ENCODE results near the gene MEF2D. TPM values are rescaled to one million over a fixed set of nuclear protein-coding genes. Genes with fewer than 3 reads are reported as not detected.
A peak's percentile ranks its signal among the peaks of the same experiment; 100 is the strongest.

The MEF2D gene
- total RNA-seq, 1 donor from 2014 or later = 59.2 TPM

DNA sequence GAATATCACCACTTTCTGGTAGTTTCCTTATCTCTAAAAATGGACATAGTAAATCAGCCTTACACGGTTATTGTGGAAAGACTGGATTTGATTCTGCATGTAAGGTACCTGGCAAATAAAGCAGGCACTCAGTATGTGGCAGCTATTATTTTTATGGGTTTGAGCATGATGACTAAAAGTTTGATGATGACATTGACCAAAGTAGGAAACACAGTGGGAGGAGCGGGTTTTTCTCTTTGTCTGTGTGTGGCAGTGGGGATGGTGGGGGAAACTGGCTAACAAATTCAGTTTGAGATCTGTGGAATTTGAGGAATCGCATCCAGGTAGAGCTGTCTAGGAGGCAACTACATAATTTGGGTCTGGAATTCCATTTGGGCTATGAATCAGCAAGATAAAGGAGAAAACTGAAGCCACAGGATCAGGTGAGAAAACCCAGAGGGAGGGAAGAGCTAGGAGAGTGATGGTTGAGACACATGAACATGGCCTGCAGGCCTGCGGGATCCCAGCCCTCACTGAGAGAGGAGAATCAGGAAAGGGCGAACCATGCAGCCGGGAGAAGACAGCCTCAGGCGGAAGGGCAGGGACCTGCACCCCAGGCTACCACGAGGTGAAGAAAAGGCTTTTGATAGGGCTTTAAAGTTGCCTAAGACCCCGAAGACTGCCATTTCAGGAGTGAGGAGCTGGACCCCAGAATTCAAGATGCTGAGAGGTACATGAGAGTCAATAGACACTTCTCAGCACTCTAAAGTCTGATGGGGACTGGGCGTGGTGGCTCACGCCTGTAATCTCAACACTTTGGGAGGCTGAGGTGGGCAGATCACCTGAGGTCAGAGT, 52.2 kb downstream of the MEF2D start:
- no peak for DNase-seq (ENCODE audit: low read depth)

DNA sequence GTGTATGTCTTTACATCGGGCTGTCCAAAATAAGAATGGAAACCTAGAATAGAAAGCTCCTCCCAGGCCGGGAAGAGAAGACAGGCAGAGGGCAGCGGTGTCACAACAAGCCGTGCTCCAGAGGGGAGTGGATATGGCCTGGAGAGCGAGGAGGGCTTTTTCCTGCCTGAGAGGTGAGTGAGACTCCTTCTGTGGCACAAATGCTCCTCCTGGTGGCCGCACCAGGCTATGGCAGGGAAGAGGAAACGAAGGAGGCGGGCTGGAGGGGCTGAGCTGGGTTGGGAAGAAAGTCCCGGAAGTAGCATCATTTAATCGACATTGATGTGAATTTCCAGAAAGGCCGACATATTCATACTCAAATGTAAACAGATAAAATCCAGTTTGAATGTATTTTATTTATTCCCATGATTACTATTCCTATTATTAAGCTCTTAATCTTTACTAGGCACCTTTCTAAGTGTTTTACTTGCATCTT, 54.7 kb downstream of the MEF2D start:
- peak; percentile 82 for DNase-seq (ENCODE audit: low read depth)

DNA sequence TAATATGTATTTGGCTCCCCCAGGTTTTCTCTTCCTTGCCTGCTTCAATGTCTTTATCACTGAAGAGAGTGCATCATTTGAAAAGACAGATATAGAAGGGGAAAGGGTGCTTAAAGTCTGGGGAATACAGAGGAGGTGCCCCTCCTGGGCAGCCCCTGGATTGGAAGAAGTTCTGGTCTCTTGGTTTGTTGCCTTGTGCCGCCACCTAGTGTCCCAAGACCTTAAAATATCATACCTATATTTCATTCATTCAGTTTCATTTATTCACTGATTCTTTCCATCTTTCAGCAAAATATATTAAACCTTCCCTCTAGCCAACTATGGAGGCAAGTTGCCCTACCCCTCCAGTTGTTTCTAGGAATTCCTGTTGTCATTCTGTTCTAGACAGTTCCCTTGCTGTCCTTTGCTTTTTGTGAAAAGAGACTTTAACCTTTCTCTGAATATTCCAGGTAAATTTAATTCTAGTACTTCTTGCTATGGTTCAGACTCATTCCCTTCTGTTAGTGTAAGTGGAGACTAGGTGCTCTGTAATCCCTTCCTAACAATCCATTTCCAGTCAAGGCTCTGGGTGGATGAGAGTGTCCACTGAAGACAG, 56.1 kb downstream of the MEF2D start:
- DNase-seq (ENCODE audit: low read depth) = peak; percentile 22

DNA sequence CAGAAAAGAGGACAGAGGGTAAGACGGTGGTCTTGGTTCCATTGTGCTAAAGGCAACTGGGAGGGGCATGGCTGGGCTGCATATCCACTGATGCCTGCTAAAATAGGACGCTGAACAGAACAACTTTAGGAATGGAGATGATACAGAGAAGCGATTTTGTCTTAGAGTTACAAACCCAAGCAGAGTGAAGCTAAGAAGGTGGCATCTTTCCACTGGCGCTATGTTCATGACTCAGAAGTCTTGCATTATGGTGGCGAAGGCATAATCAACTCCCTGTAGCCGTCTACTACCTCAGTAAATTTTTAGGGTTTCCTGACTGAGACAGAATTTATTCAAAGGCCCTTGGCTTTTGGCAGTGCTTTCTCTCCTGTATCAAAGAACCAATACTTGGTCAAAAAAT, 57.3 kb downstream of the MEF2D start:
- no peak for DNase-seq (ENCODE audit: low read depth)

DNA sequence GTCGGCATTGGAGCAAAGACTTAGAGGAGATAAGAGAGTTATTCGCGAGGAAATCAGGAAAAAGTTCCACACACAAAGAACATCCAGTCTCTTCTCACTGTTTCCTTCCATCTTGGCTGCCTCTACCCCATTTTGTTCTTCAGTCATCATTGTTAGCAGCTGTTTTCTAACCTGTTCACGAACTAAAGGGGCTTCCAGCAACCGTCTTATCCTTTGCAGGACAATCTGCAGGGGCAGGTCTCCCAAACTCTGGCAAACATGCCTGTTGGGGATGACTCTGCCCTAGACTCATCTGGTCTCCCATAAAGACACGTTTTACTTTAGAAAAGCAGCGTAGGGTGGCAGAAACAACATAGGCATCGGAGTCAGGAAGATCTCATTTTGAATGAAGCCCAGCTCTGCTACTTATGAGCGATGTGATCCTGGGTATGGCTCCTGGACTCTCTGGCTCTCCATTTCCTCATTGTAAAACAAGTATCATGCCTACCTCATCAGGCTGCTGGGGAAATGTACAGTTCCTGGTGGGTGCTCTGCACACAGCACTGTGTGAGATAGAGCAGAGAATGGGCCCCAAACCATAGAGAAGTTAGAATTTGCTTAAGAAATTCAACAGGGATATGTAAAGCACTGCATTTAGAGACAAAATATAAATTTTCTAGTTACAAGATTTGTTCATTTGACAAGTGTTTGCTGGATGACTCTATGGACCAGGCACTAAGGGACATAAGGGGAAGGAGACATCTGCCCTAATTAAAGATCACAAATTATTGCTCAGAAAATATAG, 59.7 kb downstream of the MEF2D start:
- no peak for DNase-seq (ENCODE audit: low read depth)

DNA sequence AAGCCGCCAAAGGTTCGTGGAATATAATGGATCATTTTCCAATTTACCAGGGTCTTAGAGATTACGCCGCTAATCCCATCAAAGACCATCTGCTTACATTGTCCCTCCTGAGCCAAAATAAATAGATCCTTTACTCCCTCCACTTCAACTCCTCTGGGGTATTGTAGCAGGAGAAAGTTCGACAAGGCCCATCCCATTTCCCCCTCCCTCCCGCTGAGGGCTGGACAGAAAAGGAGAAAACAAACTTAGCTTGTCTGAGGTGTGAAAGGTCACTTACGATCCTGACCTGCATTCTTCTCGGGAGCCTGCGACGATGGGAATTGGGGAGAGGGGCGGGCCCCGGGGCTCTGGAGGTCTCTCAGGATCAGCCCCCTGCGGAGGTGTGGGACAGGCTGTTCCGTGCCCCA, 60.8 kb downstream of the MEF2D start:
- DNase-seq (ENCODE audit: low read depth) = no peak

DNA sequence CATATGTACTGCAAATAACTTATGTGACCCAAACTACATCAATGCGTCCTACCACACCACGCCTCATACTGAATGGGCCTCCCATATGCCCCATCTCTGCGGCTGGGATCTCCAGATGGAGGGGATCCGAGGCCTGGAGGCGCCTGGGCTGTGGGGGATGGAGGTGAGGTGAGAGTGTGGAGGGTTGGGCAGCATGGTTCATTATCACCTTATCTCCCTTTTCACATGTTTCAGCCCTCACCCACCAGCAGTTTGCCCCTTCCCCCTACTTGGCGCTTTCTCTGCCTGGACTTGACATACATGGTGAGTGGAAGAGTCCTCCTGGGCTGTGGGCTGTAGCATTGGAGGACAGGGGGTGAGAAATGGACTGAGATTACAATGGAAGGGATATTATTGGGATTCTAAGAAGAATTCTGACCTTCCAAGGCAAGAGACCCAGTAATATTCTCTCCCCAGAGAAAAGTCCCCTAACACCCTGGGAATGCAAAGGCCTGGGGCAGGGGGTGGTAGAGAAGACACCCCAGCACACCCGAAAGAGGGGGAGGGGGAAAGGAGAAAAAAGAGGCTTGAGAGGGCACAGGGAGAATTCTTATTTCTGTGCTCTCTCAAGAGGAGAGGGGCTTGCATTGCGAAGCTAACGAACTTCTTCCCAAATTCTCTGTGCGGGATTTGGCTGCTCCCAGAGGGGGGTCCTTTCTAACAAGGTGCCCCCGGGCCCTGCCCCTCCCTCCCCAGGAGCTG, 61.4 kb downstream of the MEF2D start:
- DNase-seq (ENCODE audit: low read depth) = no peak

DNA sequence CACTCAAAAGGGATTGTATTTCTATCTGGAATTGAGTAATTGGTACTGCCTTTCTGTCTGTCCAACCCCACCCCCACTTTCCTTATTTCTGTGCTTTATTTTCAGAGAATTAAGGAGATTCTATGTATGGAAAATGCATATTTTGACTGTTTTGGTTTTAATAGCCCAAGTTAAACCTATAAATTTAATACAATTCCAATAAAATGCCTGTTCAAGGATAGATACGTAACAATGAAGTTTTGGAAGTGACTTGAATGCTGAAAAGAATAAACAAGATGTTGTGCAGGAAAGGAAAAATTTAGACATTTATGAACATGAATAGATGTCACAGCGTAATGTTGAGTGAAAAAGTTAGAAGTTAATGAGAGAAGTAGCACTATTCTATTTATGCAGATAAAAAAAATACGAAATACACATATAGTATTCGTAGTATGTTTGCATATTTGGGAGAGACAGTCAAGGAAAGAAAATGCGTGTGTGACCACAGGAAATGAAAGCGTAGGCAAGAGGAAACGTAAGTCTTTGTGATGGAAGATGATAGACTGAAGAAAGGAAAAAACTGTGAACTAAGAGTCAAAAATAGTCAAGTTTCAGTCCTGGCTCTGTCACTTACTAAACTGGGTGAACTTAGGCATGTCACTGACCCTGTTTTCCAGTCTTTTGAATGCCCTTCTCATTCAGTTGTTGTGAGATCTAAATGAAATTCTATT, 62.1 kb downstream of the MEF2D start:
- DNase-seq (ENCODE audit: low read depth) = no peak

DNA sequence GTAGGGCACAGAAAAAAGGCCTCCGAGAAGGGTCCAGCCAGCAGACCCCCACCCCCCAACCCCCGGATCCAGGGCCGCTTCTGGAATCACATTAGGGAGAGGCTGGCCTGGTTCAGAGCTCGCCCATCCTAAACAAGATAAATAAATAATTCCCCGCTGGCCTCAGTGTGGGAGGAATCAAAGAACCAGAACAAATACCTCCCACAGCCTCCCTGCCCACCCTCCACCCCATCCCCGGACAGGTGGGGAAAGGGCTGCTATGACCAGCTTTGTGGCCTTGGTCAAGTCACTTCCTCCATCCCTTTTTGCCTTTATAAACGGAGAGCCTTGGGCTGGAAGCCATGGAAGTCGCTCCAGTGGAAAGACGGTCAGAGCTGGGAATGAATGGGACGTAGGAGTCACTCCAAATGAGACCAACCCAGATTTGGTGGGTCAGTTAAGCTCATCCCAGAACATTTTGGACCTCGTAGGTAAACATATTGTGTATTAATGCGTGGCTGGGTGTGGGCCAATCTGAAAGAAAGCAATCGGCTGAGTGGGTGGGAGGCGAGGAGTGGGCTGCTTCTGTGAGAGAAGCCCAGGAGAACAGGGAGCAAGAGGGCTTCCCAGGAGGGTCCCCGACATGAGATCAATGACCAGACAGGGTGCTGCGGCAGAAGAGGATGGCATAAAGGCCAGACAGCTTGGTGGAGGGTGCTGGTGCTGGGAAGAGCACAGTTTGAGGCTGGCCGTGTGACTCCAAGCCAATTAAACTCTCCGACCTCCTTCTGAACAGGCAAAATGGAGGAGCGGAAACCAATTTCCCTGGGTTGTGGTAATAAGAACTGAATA, 63.3 kb downstream of the MEF2D start:
- DNase-seq (ENCODE audit: low read depth) = no peak

DNA sequence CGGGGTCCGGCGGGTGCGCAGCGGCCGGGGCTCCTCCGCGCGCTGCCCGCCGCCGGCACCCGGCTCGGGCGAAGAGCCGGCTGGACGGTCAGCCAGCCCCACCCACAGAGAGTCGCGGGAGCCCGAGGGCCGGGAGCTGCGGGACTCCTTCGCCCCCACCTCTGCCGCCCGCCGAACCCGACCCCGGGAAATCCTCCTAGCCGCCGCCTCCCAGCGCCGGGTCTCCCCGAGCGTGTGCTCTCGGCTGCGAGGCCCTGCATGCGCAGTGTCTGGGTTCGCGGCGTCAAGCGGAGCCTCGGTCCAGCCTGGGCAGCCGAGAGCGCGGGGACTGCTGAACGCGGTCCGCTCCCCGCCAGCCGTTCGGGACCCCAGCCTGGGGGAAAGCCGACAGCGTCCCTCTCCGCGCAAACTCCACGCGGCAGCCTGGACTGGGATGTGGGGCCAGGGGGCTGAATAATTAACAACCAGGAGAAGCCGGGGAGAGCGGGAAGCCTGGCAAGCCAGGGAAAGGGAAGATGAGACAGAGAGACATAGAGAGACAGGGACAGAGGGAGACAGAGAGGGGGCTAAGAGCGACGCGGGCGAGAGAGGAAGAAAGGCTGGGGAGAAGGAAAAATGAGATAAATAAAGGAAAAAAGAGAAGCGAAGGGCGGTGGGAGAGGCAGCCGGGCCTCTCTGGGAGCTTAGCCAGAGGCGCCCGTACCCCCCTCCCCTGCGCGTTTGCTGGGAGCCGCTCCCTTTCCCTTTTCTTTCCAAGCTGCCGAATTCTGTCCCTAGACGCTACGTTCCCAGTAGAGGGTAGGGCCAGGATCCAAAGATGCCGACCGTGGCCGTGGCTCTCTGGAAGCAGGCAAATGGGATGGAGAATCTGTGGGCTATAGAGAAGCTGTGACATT, 64.2 kb downstream of the MEF2D start:
- no peak for DNase-seq (ENCODE audit: low read depth)

DNA sequence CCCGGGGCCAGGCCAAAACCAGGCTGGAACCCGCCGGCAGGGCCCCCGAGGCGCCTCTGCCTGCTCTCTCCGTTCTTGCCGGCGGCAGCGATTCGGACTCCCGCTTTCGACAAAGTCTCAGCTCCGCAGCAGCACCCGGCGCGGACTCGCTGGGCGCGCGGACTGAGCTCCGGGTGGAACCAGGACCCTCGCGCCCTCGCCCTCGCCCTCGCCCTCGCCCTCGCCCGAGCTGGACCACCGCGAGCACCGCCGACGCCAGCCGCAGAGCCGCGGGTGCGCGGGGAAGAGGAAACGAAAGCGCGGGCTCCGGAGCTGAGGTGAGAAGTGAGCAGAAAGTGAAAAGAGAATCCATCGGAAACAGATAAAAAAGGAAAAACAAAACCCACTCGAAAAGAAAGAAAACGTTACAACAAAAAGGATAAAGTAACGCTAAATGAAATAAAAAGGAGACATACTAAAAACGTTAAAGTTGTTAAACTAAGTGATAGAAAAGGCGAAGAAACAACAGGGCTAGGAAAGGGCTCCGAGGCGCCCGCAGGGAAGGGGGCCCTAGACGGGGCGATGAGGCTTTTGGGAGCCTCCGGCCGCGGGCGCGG, 64.9 kb downstream of the MEF2D start:
- DNase-seq (ENCODE audit: low read depth) = no peak

DNA sequence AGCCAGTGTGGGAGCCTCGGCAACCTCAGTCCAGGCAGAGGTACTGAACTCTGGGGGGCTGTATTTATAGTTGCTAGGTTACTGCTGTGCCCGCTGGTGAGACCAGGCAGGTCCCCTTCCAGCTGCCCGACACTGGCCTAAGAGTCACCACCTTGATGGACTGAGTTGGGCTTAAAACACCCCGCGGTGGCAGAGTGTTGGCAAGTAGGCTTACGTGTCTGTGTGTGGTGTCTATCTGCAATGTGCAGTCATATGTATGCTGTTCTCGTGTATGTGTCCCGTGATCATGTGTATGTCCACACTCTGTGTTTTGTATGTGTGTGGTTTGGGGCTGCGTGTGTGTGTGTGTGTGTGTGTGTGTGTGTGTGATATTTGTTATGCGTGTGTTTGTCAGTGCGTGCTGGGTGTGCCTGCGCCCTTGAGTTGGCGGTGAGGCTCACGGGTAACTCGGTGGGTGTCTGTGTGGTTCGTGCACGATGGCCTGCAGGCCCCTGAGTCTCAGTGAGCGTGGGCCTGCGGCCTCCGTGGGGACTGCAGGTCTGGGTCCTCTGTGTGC, 65.5 kb downstream of the MEF2D start:
- DNase-seq (ENCODE audit: low read depth) = no peak

DNA sequence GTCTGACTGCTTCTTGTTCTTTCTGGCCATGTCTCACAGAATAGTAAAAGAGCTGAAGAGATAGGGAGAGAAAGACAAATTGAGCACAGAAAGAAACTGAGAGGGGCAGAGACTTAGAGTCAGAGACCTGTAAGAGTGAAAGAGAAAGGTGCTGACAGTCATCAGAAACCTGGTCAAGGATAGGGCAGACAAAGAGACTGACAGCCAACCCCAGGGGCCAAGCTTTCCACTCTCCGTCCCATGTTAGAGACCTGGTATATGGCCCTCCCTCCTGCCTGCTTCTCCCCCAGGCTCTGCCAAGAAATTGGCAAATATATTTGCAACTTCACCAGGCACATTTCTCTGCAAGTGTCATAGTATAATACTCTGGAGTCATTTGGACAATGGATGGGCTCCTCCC, 67.0 kb downstream of the MEF2D start:
- DNase-seq (ENCODE audit: low read depth) = no peak

DNA sequence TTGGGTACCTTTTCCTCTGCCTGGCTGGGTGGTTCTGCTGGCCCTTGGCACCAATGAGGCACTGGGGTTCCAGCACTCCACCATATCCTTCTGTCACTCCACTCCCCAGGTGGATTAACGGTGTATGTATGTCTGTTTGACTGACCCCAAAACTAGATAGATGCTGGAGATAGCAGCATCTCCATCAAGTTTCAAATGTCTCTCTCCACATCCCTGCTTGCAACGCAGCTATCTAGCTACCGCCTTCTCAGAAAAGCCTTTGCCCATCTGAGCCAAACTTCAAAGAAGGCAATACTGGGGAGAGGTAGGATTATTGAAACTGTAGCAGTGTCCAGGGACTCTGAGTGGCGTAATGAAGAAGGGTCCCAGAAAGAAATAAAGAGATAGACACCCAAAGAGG, 67.5 kb downstream of the MEF2D start:
- no peak for DNase-seq (ENCODE audit: low read depth)

DNA sequence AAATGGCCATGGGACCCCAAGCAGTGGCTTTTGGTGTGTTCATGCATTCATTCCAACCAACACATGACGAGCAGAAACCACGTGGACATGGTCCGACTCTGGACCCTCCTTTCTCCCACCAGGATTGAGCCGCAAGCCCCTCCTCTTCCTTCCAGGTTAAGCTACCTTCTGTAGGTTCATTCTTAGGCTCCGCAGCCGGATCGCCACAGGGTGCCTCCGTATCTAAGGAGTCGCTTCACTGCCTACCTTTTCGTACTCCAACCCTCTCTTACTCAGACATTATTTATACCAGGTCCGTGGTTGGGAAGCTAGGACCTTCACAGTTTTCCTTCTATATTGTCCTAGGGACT, 67.9 kb downstream of the MEF2D start:
- DNase-seq (ENCODE audit: low read depth) = no peak

DNA sequence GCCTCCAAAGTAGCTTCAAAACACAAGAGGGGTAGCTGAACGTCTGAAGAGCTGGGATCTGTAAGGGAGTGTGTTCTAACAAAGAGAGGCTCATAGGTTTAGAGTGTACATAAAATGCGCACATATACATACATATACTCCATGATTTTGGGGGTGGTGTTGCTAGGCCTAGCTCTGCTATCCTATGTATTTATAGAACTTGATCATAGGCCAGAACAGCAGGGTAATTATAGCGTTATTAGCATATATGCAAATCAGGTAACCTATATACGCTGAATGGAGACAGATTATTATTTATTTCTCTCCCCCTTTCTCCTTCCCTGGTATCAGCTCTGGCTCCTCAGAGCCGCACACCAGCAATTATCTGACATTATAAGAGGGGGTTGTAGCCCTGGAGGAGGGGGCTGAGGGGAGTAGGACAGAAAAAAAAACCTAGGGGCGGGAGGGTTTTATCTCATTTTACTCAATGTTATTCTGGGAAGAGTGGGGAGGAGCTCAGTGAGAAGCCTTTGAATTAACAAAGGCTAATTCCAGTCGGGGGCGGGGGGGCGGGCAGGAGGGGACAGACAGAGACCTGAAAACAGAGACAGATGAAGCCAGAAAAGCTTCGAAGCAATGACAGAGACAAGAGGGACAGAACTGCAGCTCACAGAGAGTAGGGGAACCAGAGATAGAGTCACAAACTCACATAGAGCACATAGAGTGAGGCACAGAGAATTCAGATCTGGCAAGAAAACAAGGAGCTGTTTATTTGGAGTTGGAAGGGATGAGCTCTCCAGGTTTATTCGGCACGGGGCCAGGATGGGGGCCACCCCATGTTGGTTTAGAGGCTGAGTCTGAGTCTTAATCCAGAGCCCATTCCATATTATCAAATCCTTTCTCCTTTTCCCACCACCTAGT, 68.6 kb downstream of the MEF2D start:
- DNase-seq (ENCODE audit: low read depth) = no peak

DNA sequence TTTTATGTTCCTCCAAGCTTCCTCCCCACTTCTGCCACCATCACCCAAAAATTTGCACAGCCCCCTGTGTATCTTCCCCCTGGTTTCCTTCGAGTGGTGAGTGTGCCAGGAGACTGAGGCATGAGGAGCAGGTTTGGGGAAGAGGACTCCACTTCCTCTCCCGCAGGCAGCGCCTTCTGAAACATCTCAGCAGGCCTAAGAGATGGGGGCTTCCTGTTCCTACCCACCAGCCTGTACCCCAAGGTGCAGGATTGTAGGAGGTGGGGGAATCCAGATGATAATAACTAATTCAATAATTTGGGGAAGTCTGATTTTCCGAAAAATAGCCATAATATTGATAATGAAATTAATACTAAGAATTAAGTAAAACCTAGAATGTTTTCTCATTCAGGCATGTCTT, 69.2 kb downstream of the MEF2D start:
- DNase-seq (ENCODE audit: low read depth) = no peak
